Measurements from ENCODE around the gene SKIC8.
A peak's percentile ranks its signal among the peaks of the same experiment; 100 is the strongest.

SKIC8 gene

GRCh38 chr15:78308422-78309032 is 9.1 kb upstream of the SKIC8 start:
- DNase-seq (ENCODE audit: low read depth): peak; percentile 80
- TF ChIP-seq, protein P1, sequence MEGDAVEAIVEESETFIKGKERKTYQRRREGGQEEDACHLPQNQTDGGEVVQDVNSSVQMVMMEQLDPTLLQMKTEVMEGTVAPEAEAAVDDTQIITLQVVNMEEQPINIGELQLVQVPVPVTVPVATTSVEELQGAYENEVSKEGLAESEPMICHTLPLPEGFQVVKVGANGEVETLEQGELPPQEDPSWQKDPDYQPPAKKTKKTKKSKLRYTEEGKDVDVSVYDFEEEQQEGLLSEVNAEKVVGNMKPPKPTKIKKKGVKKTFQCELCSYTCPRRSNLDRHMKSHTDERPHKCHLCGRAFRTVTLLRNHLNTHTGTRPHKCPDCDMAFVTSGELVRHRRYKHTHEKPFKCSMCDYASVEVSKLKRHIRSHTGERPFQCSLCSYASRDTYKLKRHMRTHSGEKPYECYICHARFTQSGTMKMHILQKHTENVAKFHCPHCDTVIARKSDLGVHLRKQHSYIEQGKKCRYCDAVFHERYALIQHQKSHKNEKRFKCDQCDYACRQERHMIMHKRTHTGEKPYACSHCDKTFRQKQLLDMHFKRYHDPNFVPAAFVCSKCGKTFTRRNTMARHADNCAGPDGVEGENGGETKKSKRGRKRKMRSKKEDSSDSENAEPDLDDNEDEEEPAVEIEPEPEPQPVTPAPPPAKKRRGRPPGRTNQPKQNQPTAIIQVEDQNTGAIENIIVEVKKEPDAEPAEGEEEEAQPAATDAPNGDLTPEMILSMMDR (conservative IDR thresholded peaks at IDR 0.05; ENCODE audit: low read depth, low read length): peak; percentile 98

GRCh38 chr15:78307976-78308375 is 8.6 kb upstream of the SKIC8 start:
- no peak overlapping the region for H3K4me3 ChIP-seq (ENCODE audit: low read depth, low read length)
- TF ChIP-seq, protein P1 (conservative IDR thresholded peaks at IDR 0.05; ENCODE audit: low read depth, low read length): no peak
- no peak for DNase-seq (ENCODE audit: low read depth)

More at GRCh38 chr15:78308422-78309032, 9.1 kb upstream of the SKIC8 start:
- no peak overlapping the region for H3K4me3 ChIP-seq (ENCODE audit: low read depth, low read length)

GRCh38 chr15:78306176-78306774 is 6.9 kb upstream of the SKIC8 start:
- TF ChIP-seq, protein P1 (conservative IDR thresholded peaks at IDR 0.05; ENCODE audit: low read depth, low read length): no peak
- peak; percentile 90 for DNase-seq (ENCODE audit: low read depth)
- H3K4me3 ChIP-seq (ENCODE audit: low read depth, low read length): no peak overlapping the region

GRCh38 chr15:78304216-78305066 is 5.0 kb upstream of the SKIC8 start:
- TF ChIP-seq, protein P1 (conservative IDR thresholded peaks at IDR 0.05; ENCODE audit: low read depth, low read length): no peak
- no peak overlapping the region for H3K4me3 ChIP-seq (ENCODE audit: low read depth, low read length)
- no peak for DNase-seq (ENCODE audit: low read depth)

- DNase-seq (ENCODE audit: low read depth): peak; percentile 89
- TF ChIP-seq, protein P1 (conservative IDR thresholded peaks at IDR 0.05; ENCODE audit: low read depth, low read length): no peak
Measured at GRCh38 chr15:78302579-78303312, 3.3 kb upstream of the SKIC8 start.

GRCh38 chr15:78301828-78302227 is 2.4 kb upstream of the SKIC8 start:
- peak; percentile 58 for DNase-seq (ENCODE audit: low read depth)
- TF ChIP-seq, protein P1 (conservative IDR thresholded peaks at IDR 0.05; ENCODE audit: low read depth, low read length): no peak
- H3K4me3 ChIP-seq (ENCODE audit: low read depth, low read length): no peak overlapping the region

More at GRCh38 chr15:78302579-78303312, 3.3 kb upstream of the SKIC8 start:
- H3K4me3 ChIP-seq (ENCODE audit: low read depth, low read length): no peak overlapping the region
